GM12872 (cell line): Measurements from ENCODE around the gene EPS8.

ENCODE experiments used
- TF ChIP-seq, protein P1 (sequence below): IDR thresholded peaks from 3 replicates; pipeline ENCODE4 v1.5.1; 2011; ENCODE audit warnings: low read depth, mild to moderate bottlenecking, low read length, moderate library complexity; ENCODE audit not compliant: insufficient read depth

EPS8 gene

DNA sequence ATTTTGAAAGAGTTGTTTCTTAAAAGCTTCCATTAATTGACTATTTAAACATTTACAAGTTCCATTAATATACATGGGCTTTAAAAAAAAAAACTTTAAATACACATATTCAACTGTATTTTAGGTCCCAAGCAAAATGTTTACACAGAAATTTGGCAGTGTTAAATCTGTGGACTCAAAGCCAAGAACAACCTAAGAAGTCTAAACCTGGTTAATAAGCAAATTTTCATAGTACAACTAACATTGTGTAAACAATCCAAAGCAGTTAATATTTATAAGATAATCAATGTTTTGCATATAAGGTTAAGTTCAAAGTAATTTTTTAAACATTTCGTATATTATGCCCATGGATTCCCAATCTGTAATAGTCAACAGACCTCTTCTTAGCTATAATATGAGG is 77.0 kb downstream of the EPS8 start:
- TF ChIP-seq, protein P1, sequence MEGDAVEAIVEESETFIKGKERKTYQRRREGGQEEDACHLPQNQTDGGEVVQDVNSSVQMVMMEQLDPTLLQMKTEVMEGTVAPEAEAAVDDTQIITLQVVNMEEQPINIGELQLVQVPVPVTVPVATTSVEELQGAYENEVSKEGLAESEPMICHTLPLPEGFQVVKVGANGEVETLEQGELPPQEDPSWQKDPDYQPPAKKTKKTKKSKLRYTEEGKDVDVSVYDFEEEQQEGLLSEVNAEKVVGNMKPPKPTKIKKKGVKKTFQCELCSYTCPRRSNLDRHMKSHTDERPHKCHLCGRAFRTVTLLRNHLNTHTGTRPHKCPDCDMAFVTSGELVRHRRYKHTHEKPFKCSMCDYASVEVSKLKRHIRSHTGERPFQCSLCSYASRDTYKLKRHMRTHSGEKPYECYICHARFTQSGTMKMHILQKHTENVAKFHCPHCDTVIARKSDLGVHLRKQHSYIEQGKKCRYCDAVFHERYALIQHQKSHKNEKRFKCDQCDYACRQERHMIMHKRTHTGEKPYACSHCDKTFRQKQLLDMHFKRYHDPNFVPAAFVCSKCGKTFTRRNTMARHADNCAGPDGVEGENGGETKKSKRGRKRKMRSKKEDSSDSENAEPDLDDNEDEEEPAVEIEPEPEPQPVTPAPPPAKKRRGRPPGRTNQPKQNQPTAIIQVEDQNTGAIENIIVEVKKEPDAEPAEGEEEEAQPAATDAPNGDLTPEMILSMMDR, result no peak

DNA sequence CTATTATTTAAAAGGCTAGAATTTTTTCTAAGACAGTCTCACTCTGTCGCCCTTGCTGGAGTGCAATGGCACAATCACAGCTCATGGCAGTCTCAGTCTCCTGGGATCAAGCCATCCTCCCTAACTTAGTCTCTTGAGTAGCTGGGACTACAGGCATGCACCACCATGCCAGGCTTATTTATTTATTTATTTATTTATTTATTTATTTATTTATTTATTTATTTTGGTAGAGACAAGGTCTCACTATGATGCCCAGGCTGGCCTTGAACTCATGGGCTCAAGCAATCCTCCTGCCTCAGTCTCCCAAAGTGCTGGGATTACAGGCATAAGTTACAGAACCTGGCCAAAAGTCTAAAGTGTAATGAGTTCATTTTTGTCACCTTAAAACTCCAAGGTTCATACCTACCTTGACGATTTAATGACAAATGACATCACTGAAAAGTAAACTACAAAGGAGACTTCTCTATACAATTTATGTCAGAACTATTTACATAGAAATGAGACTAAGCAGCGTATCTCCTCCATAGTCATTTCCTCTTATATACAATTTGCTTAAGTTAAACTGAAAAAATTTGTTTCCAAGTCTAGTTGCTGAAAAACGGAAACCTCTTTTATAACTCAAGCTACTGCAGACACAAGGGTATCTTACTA is 78.2 kb downstream of the EPS8 start:
- TF ChIP-seq, protein P1, result no peak

DNA sequence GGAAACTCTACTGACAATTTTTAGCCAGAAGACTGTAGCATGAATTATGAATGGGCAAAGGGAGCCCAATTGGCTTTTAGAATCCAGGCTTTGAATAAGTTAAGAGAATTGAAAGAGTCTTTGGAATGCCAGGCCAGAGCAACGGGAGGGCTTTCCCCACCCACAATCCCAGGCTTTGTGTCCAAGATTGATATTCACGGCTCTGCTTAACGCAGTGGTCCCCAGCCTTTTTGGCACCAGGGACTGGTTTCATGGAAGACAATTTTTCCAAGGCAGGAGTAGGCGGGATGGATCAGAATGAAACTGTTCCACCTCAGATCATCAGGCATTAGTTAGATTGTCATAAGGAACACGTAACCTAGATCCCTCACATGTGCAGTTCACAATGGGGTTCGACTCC is 79.6 kb downstream of the EPS8 start:
- TF ChIP-seq, protein P1, result no peak

DNA sequence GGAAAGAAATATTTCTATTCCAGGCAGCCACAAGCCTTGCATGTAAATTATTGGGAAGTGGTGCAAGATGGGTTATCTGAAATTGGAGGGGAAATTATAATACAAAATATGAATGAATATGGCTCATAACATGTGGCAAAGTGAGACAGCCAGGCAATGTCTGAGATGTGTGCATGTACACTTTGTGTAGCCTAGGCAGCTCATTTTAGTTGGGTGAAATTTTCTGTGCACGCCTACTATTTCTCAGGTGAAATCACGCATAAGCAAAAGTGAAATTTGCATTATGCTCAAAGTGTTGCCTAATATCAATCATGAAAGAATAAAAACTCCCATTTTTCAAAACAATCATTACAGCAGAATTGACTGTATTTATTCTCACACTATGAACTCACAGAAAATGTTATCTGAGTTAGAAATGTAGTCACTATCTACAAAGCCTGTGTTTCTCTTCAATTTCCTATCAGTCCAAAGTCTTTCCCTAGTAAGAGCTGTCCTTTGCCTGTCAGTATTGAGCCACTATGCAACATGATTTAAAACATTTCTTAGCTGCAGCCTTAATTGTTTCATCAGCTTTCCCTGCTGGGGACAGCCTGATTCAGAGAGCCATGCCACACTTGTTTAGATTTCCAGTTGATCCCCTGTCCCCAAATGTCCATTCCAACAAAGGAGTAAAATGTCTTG is 80.7 kb downstream of the EPS8 start:
- TF ChIP-seq, protein P1, result no peak

DNA sequence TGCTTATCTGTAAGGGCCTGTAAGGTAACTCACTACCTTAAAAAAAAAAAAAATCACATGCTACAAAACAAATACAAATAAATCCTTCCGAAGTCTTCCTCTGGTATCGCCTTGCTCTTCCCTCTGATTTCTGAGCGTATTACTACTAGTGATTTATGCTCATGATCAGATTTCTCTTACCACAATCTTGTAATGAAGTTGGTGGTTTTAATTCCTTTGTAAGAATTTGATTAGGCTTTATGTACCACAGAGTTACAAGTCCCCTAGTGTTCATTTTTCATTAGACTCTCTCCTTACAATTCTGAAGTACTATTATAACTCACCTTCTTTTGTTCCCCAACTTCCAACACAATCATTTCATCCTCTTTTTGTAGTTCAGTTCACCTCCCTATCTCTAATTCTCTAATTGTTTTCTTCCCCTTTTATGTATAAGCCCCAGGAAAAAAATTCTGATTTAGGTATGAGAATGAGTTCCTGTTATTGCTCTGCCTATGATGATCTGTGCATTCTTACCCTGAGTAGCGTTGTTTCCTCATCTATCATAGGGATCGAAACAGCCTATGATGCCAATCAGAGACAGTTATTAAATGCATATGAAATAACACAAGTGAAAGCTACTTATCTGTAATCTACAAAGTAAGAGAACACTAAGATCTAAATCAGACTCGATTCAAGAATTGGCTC is 81.5 kb downstream of the EPS8 start:
- TF ChIP-seq, protein P1, result no peak

DNA sequence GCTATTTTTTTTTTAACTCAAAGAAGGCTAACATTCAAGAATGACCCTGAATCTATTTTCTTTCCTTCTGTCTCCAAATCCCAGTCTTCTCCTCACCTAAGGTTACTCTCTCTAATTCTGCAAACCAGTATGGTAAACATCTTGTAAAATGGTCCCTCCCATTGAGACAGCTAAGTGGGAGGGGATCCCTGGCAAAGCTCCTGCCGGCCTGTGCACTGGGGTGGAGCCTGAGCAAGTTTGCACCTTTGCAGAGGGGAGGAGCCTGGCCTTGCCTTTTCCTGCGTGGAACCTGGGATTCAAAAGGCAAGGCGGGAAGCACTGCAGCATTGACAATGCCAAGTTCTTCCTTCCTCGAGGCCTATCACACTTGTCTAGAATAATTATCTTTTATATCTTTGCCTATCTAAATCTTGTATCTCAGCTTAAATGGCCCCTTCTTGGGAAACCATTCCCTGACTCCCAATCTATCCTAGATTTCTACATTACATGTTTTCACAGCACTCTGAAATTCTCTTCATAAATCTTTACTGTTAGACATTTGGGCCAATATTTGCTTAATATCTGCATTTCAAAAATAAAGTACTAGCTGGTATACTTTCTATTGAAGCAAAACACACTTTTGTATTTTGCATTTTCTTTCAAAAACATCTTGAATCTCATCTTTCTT is 83.0 kb downstream of the EPS8 start:
- TF ChIP-seq, protein P1, result no peak

DNA sequence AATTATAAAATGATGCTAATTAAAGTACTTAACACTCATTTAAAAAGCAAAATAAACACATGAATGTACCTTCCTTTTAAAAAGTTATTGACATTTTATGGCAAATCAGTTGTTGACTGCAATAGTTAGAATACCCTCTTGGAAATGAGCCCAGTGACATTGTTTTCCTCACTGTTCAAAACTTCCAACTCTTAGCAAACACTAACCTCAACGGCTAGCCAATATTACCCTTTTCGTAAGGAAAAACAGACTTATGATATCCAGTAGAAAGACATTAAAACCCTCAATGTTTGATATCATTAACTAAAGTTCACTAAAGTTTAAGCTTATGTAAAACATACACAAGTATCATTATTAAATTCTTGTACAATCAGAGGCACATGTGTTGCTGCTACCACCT is 83.6 kb downstream of the EPS8 start:
- TF ChIP-seq, protein P1, result no peak
